Osteoblast (primary cell): ENCODE measurements around the gene MTIF2. TPM values are rescaled to one million over a fixed set of nuclear protein-coding genes. Genes with fewer than 3 reads are reported as not detected.

Experiments used
- DNase-seq: peaks from one replicate; pipeline ENCODE4 v3.0.0; 2011; ENCODE audit warnings: low spot score, mixed read lengths; ENCODE audit not compliant: insufficient read length; ENCODE audit errors: missing footprints
- H2AFZ ChIP-seq: 2 replicates; pipeline ENCODE4 v1.6.0; 2011; ENCODE audit warnings: mild to moderate bottlenecking, low read length
- H3K27ac ChIP-seq: 2 replicates; pipeline ENCODE4 v1.5.1; 2011; ENCODE audit warnings: mild to moderate bottlenecking, low read depth, low read length, moderate library complexity
- H3K27me3 ChIP-seq: 2 replicates; pipeline ENCODE4 v1.6.0; 2012; ENCODE audit warnings: mild to moderate bottlenecking, control low read depth, inconsistent platforms, low read length, moderate library complexity; ENCODE audit not compliant: insufficient read depth
- H3K36me3 ChIP-seq: 2 replicates; pipeline ENCODE4 v1.5.1; 2011; ENCODE audit warnings: mild to moderate bottlenecking, low read length, control low read depth, moderate library complexity; ENCODE audit not compliant: insufficient read depth
- H3K4me1 ChIP-seq: 2 replicates; pipeline ENCODE4 v1.5.1; 2011; ENCODE audit warnings: mild to moderate bottlenecking, low read length, control low read depth, moderate library complexity; ENCODE audit not compliant: insufficient read depth
- H3K4me2 ChIP-seq: 2 replicates; pipeline ENCODE4 v1.6.0; 2011; ENCODE audit warnings: mild to moderate bottlenecking, low read length; ENCODE audit not compliant: insufficient read depth
- H3K4me3 ChIP-seq: fragments of 200-600 bp; sonication (generic); 3 replicates; pipeline ENCODE4 v1.5.1; 2012; ENCODE audit warnings: mild to moderate bottlenecking, low read length, inconsistent platforms; ENCODE audit not compliant: insufficient read depth
- H3K79me2 ChIP-seq: 2 replicates; pipeline ENCODE4 v1.6.0; 2012; ENCODE audit warnings: mild to moderate bottlenecking, low read length, control low read depth, inconsistent platforms; ENCODE audit not compliant: insufficient read depth
- H3K9me3 ChIP-seq: 2 replicates; pipeline ENCODE4 v1.5.1; 2011; ENCODE audit warnings: low read depth, low read length, control low read depth
- H4K20me1 ChIP-seq: 2 replicates; pipeline ENCODE4 v1.6.0; 2012; ENCODE audit warnings: mild to moderate bottlenecking, low read length, control low read depth; ENCODE audit not compliant: insufficient read depth
- CTCF ChIP-seq: IDR thresholded peaks from 2 replicates; pipeline ENCODE4 v1.5.1; 2011; ENCODE audit warnings: mild to moderate bottlenecking, low read depth, low read length, moderate library complexity; ENCODE audit errors: extremely low read depth
- total RNA-seq: library from RNA; depleted of rRNA; stranded (reverse); fragments of >200 nt; gene quantifications from 2 replicates; pipeline ENCODE4 v1.2.3, GENCODE V29; 2012

Gene MTIF2
- total RNA-seq, 1 donor, result 45.6 TPM

- Histone ChIP-seq H2AFZ (peak overlapping the region; percentile 98), H4K20me1 (peaks cover 21% of the 10 kb centered on the region), H3K4me2 (peak overlapping the region; percentile 99), H3K27me3 (no peaks in the 10 kb centered on the region), H3K4me1 (peaks cover 31% of the 10 kb centered on the region), H3K36me3 (peaks cover 40% of the 10 kb centered on the region), H3K27ac (peak overlapping the region; percentile 99), H3K9me3 (no peaks in the 10 kb centered on the region), H3K79me2 (peaks cover 65% of the 10 kb centered on the region), H3K4me3 (peak overlapping the region; percentile 96)
- no peak for TF ChIP-seq CTCF
- DNase-seq, result peak; percentile 87
These were observed 36.0 kb downstream of the MTIF2 start for GRCh38 chr2:55232863-55233657.

DNA sequence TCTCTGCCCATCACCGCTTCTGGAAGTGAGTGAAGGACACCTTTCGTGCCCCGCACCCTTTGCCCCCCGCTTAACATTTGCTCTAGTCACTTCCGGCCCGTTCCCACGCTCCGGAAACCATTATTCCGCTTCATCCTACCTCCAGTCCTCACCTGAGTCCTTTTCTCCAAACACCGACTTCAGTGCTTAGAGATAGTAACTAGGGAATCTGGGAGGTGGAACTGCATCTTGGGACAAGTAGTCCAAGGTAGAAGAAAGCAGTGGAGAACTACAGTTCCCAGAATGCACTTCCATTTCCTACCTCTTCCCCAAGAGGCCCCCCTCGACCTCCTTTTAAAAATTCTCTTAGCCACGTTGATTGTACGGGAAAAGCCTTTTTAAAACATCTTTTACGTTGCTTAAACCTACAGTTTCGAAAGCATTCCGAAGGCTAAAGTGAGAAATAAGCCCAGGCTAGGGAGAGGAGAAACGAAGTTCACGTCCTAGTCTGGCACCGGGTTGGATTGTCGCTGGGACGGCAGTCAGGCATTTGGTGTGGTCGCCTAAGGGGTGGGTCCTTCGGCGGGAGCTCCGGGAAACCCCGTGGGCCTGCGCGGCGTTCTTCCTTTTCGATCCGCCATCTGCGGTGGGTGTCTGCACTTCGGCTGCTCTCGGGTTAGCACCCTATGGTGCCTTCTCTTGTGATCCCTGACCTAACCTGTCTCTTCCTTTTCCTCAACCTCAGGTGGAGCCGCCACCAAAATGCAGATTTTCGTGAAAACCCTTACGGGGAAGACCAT is 36.8 kb downstream of the MTIF2 start, which contains the start of the genes CLHC1 and RPS27A:
TSS of gene CLHC1 (minus strand) at position 210 of the 779 bp plus-strand sequence. CDS start 9,882 bp downstream, outside the sequence.
TSS of gene RPS27A (plus strand) at position 605 of the 779 bp plus-strand sequence. CDS start at position 742, 137 bp downstream.
- TF ChIP-seq CTCF, result no peak
- H3K4me2 ChIP-seq, result peak within 1 kb of the TSS; percentile 99
- no peaks in the 10 kb centered on the region for H3K9me3 ChIP-seq
- peak within 1 kb of the TSS; percentile 98 for H2AFZ ChIP-seq
- no peaks in the 10 kb centered on the region for H3K27me3 ChIP-seq
- peak; percentile 95 for DNase-seq
- H3K27ac ChIP-seq, result peak within 1 kb of the TSS; percentile 99
- peaks cover 40% of the 10 kb centered on the region for H3K36me3 ChIP-seq
- peaks cover 31% of the 10 kb centered on the region for H3K4me1 ChIP-seq
- H4K20me1 ChIP-seq, result peaks cover 23% of the 10 kb centered on the region
- peaks cover 70% of the 10 kb centered on the region for H3K79me2 ChIP-seq
- H3K4me3 ChIP-seq, result peak within 1 kb of the TSS; percentile 96

- TF ChIP-seq CTCF, result no peak
- Histone ChIP-seq H3K4me1 (peaks cover 31% of the 10 kb centered on the region), H3K9me3 (no peaks in the 10 kb centered on the region), H3K36me3 (peaks cover 34% of the 10 kb centered on the region), H2AFZ (peak overlapping the region; percentile 98), H3K4me3 (peak overlapping the region; percentile 96), H4K20me1 (peaks cover 29% of the 10 kb centered on the region), H3K27me3 (no peaks in the 10 kb centered on the region), H3K4me2 (peak overlapping the region; percentile 99), H3K27ac (peak overlapping the region; percentile 99), H3K79me2 (peaks cover 75% of the 10 kb centered on the region)
- no peak for DNase-seq
These were observed 37.4 kb downstream of the MTIF2 start for GRCh38 chr2:55231546-55232083.
